Pancreas (tissue), 10 donors: Measurements from ENCODE around the gene TNFRSF21. TPM values are rescaled to one million over a fixed set of nuclear protein-coding genes. Genes with fewer than 3 reads are reported as not detected.

Experiments
- ATAC-seq, 4 donors: fragments of 200-7000 bp; cut with Tn5 transposase; one replicate each; pipeline versions ENCODE4 v1.8.0 to v1.9.1; 2020; ENCODE audit warnings: mild to moderate bottlenecking in 4 of 4, moderate library complexity in 4 of 4
- DNase-seq, 6 donors: peaks; one replicate each; pipeline ENCODE4 v3.0.0-alpha.2; 2020
- FAIRE-seq: peaks from 2 replicates; lab custom pipeline; 2012; peaks lifted over from hg19 to GRCh38; lab: Jason Lieb, UNC
- H3K27ac ChIP-seq, 4 donors: fragments of 200-600 bp; sonication (generic); 1 replicate in 3 of 4; 2 replicates in 1 of 4; pipeline versions ENCODE4 v1.5.0 to v1.8.0; 2020
- H3K27me3 ChIP-seq, 4 donors: fragments of 200-600 bp; one replicate each; pipeline ENCODE4 v1.8.0; 2021
- H3K36me3 ChIP-seq, 3 donors: fragments of 200-600 bp; sonication (generic) in 1 of 3; one replicate each; pipeline versions ENCODE4 v1.5.0 to v1.8.0; 2020 to 2021
- H3K4me1 ChIP-seq, 3 donors: fragments of 200-600 bp; one replicate each; pipeline ENCODE4 v1.8.0; 2021
- H3K4me3 ChIP-seq, 4 donors: fragments of 200-600 bp; sonication (generic) in 2 of 4; one replicate each; pipeline versions ENCODE4 v1.5.0 to v1.8.0; 2020 to 2021
- H3K9me3 ChIP-seq, 4 donors: fragments of 200-600 bp; one replicate each; pipeline ENCODE4 v1.8.0; 2021
- WGBS, 2 donors: extraction: QIAGEN DNeasy Blood & Tissue Kit; methylation state at CpG; one replicate each; pipeline ENCODE4 v1.1.7; 2013; 5-methylcytosine and 5-hydroxymethylcytosine counted together
- intact Hi-C, 3 donors: fragments of 100-400 bp; cut with DNase I; formaldehyde crosslinking; loops; one replicate each; pipeline versions ENCODE4 v1.11.1 to v1.14.2; 2022
- polyA plus RNA-seq, 2 donors: library from polyadenylated mRNA; stranded (reverse); fragments of 200-250 nt; gene quantifications; one replicate each; pipeline ENCODE4 v1.2.3, GENCODE V29; 2013
- total RNA-seq, 6 donors: library from RNA; stranded (reverse); fragmentation: NEBNext Ultra II Directional in 4 of 6; extraction: Animal tissue kit (Norgen Biotek cat#: 25700) in 4 of 6; gene quantifications; one replicate each; pipeline versions ENCODE4 v1.2.1 to v1.2.4, GENCODE V29; 2021 to 2023
- TF ChIP-seq, protein P1 (sequence below), 4 donors: fragments of 200-600 bp; sonication (generic) in 3 of 4; IDR thresholded peaks; one replicate each; pipeline versions ENCODE4 v1.5.0 to v1.8.0; 2021; ENCODE audit warnings: antibody characterized with exemption in 4 of 4
- donor health status: healthy with polysubstance abuse.
- donor health status: DM: no; HTN: no; CAD: no; lungs with moderate emphysema.
- donor health status: DM: no; HTN: no; CAD: no.
- donor health status: control.
- donor health status: control.
- donor health status: Bipolar disorder and iron deficiency.
- donor health status: DM: yes; HTN: yes; CAD: no.
- donor health status: DM: no; HTN: no; CAD: no.
- donor health status: DM: no; HTN: no; CAD: no.
- donor health status: DM: yes; HTN: yes; CAD: no.

Gene TNFRSF21
- total and polyA plus RNA-seq, 8 donors = 9.7 to 50.1 (median 15.8) TPM

DNA sequence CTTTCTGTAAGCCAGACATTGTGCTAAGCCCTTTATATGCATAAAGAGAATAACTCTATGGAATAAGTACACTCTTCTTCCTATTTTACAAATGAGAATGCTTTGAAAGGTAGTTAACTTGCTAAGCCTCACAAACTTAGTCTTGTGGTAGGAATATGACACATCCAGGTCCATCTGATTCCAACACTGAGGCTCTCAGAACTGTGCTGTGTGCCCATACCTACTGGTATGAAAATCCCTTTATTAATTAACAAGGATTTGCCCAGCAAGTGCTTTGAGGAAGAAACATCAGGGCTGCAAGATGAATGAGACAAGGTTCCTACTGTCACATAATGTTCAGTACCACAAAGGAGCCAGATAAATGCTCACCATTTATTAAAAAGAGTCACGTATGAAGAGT is 122.6 kb downstream of the TNFRSF21 start:
- peaks cover 0 to 13% (median 4%) of the 10 kb centered on the region in 3 donors for H3K4me1 ChIP-seq
- no peak for ATAC-seq
- no peaks in the 10 kb centered on the region for H3K9me3 ChIP-seq
- DNase-seq = no peak
- 71 to 79% methylated on average over 1 of the region's 1 CpG for WGBS, 2 donors
- FAIRE-seq = no peak
- no peaks in the 10 kb centered on the region for H3K36me3 ChIP-seq
- TF ChIP-seq, protein P1, sequence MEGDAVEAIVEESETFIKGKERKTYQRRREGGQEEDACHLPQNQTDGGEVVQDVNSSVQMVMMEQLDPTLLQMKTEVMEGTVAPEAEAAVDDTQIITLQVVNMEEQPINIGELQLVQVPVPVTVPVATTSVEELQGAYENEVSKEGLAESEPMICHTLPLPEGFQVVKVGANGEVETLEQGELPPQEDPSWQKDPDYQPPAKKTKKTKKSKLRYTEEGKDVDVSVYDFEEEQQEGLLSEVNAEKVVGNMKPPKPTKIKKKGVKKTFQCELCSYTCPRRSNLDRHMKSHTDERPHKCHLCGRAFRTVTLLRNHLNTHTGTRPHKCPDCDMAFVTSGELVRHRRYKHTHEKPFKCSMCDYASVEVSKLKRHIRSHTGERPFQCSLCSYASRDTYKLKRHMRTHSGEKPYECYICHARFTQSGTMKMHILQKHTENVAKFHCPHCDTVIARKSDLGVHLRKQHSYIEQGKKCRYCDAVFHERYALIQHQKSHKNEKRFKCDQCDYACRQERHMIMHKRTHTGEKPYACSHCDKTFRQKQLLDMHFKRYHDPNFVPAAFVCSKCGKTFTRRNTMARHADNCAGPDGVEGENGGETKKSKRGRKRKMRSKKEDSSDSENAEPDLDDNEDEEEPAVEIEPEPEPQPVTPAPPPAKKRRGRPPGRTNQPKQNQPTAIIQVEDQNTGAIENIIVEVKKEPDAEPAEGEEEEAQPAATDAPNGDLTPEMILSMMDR (IDR thresholded peaks at IDR 0.05) = no peak
- intact Hi-C loops = no loop called here
- H3K27me3 ChIP-seq = no peaks in the 10 kb centered on the region
- no peak overlapping the region for H3K4me3 ChIP-seq
- peak overlapping the region in 2 of 4 donors; percentile 21 to 37 for H3K27ac ChIP-seq

- DNase-seq (no peak), ATAC-seq (peak; percentile 80 to 92 (median 90)), FAIRE-seq (peak; percentile 20)
- Histone ChIP-seq H3K27ac (peak overlapping the region in 2 of 4 donors; percentile 74 to 76), H3K36me3 (no peaks in the 10 kb centered on the region), H3K4me3 (no peak overlapping the region), H3K27me3 (no peaks in the 10 kb centered on the region), H3K4me1 (peaks cover 0 to 9% (median 4%) of the 10 kb centered on the region in 3 donors), H3K9me3 (no peaks in the 10 kb centered on the region)
- WGBS, 2 donors = 43% methylated on average over 6 of the region's 6 CpGs
- TF ChIP-seq, protein P1 (IDR thresholded peaks at IDR 0.05) = no peak
- intact Hi-C loops = no loop called here
Observed at GRCh38 chr6:47182291-47182957, 127.3 kb downstream of the TNFRSF21 start.

DNA sequence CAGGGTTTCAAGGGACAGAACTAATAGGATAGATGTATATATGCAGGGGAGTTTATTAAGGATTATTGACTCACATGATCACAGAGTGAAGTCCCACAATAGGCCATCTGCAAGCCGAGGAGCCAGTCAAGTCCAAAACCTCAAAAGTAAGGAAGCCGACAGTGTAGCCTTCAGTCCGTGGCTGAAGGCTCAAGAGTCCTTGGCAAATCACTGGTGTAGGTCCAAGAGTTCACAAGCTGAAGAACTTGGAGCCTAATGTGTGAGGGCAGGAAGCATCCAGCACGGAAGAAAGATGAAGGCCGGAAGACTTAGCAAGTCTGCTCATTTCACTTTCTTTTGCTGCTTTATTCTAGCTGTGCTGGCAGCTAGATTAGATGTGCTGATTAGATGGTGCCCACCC is 128.0 kb downstream of the TNFRSF21 start:
- H3K9me3 ChIP-seq = no peaks in the 10 kb centered on the region
- peaks cover 0 to 9% (median 4%) of the 10 kb centered on the region in 3 donors for H3K4me1 ChIP-seq
- no peaks in the 10 kb centered on the region for H3K27me3 ChIP-seq
- H3K4me3 ChIP-seq = no peak overlapping the region
- peak overlapping the region in 2 of 4 donors; percentile 74 to 76 for H3K27ac ChIP-seq
- ATAC-seq (no peak), DNase-seq (no peak), FAIRE-seq (no peak)
- intact Hi-C loops = no loop called here
- TF ChIP-seq, protein P1 (IDR thresholded peaks at IDR 0.05) = no peak
- WGBS, 2 donors = 91% methylated on average over 5 of the region's 5 CpGs
- no peaks in the 10 kb centered on the region for H3K36me3 ChIP-seq

Other genes with a start within 250 kb of the TNFRSF21 start
- gene CD2AP, start 167.9 kb upstream of the TNFRSF21 start, total RNA-seq = 10 to 100 TPM; 15.9 to 38.5 (median 19.7) TPM
- gene CD2AP, start 167.9 kb upstream of the TNFRSF21 start, polyA plus RNA-seq = 10 to 100 TPM in 1 of 2 donors, 1 to 10 TPM in 1; 7.6 to 11.3 TPM